ENCODE results near the gene DPYSL5.

Gene DPYSL5

DNA sequence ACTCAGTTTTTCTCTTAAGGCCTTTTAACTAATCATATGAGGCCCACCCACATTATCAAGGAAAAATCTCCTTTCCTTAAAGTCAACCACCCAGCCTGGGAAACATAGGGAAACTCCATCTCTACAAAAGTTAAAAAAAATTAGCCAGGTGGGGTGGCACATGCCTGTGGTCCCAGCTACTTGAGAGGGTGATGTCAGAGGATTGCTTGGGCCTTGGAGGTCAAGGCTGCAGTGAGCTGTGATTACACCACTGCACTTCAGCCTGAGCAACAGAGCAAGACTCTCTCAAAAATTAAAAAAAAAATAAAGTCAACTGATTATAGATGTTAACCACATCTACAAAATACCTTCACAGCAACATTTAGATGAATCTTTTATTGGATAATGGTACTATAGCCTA, 5.8 kb downstream of the DPYSL5 start:
- Mint-ChIP-seq H3K9me3 (no peaks in the 10 kb centered on the region), H3K27me3 (ENCODE audit: low read depth, poor library complexity) (peaks cover 52% of the 10 kb centered on the region), H3K4me3 (no peak overlapping the region), H3K4me1 (peaks cover 12% of the 10 kb centered on the region), H3K27ac (no peak overlapping the region), H3K36me3 (ENCODE audit: low read depth) (no peaks in the 10 kb centered on the region)
- TF ChIP-seq, protein P1, sequence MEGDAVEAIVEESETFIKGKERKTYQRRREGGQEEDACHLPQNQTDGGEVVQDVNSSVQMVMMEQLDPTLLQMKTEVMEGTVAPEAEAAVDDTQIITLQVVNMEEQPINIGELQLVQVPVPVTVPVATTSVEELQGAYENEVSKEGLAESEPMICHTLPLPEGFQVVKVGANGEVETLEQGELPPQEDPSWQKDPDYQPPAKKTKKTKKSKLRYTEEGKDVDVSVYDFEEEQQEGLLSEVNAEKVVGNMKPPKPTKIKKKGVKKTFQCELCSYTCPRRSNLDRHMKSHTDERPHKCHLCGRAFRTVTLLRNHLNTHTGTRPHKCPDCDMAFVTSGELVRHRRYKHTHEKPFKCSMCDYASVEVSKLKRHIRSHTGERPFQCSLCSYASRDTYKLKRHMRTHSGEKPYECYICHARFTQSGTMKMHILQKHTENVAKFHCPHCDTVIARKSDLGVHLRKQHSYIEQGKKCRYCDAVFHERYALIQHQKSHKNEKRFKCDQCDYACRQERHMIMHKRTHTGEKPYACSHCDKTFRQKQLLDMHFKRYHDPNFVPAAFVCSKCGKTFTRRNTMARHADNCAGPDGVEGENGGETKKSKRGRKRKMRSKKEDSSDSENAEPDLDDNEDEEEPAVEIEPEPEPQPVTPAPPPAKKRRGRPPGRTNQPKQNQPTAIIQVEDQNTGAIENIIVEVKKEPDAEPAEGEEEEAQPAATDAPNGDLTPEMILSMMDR (IDR thresholded peaks at IDR 0.05) = no peak
- no peak for DNase-seq

DNA sequence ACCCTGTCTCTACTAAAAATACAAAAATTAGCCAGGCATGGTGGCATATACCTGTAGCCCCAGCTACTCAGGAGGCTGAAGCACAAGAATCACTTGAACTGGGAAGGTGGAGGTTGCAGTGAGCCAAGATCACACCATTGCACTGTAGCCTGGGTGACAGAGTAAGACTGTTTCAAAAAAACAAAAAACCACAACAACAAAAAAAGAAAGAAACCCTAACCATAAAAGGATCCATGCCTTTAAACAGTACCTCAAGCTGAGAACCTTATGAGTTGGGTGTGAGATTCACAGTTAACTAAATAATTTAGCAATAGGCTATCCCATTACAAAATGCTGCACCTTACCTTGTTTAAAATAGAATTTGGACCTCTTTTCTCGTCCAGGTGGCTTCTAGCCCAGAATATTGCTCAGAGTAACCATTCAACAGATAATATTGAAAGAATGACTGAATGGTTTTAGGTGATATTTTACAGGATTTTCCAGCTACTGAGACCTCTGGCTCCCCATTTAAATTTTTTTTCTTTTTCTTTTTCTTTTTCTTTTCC, 6.4 kb downstream of the DPYSL5 start:
- Mint-ChIP-seq H3K27ac (no peak overlapping the region), H3K4me1 (peaks cover 12% of the 10 kb centered on the region), H3K4me3 (no peak overlapping the region), H3K36me3 (ENCODE audit: low read depth) (no peaks in the 10 kb centered on the region), H3K9me3 (no peaks in the 10 kb centered on the region), H3K27me3 (ENCODE audit: low read depth, poor library complexity) (peaks cover 46% of the 10 kb centered on the region)
- DNase-seq = no peak
- TF ChIP-seq, protein P1 (IDR thresholded peaks at IDR 0.05) = no peak

DNA sequence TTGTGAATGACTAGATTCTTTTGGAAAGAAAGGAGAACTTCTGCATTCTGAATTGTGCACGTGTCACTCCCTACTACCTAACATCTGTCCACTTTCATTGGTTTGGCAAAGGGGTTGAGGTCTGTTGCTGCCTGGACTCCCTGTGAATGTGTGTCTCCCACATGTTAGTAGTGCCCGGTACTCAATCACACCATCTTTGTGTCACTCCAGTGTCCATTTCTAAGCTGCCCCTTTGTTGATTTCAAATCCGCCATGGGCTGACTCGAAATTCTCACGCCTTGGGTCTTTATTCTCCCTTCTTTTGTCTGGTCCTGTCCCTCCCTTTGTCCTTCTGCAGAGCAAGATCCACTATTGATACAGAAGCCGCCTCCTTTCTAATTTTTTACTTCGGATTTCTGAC, 7.5 kb downstream of the DPYSL5 start:
- no peak for DNase-seq
- peaks cover 36% of the 10 kb centered on the region for H3K27me3 Mint-ChIP-seq (ENCODE audit: low read depth, poor library complexity)
- no peak overlapping the region for H3K27ac Mint-ChIP-seq
- H3K4me1 Mint-ChIP-seq = peaks cover 12% of the 10 kb centered on the region
- TF ChIP-seq, protein P1 (IDR thresholded peaks at IDR 0.05) = no peak
- H3K36me3 Mint-ChIP-seq (ENCODE audit: low read depth) = no peaks in the 10 kb centered on the region
- no peaks in the 10 kb centered on the region for H3K9me3 Mint-ChIP-seq
- no peak overlapping the region for H3K4me3 Mint-ChIP-seq

- Mint-ChIP-seq H3K27me3 (ENCODE audit: low read depth, poor library complexity) (peaks cover 14% of the 10 kb centered on the region), H3K9me3 (no peaks in the 10 kb centered on the region), H3K4me1 (no peaks in the 10 kb centered on the region), H3K36me3 (ENCODE audit: low read depth) (no peaks in the 10 kb centered on the region), H3K4me3 (no peak overlapping the region), H3K27ac (no peak overlapping the region)
- DNase-seq = no peak
- TF ChIP-seq, protein P1 (IDR thresholded peaks at IDR 0.05) = no peak
These were observed 11.7 kb downstream of the DPYSL5 start for GRCh38 chr2:26859622-26860021.

DNA sequence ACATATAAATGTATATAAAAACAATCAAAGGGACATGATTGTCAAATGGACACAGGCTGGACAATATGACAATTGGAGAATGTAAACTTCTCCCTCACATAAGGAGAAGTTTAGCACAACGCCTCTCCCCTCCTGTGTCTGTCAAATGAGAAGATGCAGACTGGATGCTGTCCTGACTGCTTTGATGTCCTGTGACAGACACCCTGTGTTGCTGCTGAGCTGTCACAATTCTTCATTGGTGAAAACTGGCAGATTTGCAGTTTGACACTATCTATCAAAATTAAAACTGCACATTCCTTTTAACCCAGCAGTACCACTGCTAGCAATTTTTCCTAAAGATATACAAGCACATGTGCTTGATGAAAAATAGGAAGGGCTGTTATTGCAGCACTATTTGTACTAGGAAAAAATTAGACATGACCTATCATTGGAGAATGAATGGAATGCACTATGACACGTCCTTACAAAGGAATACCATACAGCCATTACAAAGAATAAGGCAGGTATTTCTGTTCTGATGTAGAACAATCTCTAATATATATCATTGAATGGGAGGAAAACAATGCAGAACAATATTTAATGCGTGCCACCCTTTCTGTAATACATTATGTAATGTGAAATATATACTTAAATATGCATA, 12.4 kb downstream of the DPYSL5 start:
- Mint-ChIP-seq H3K36me3 (ENCODE audit: low read depth) (no peaks in the 10 kb centered on the region), H3K27ac (no peak overlapping the region), H3K9me3 (no peaks in the 10 kb centered on the region), H3K27me3 (ENCODE audit: low read depth, poor library complexity) (peaks cover 11% of the 10 kb centered on the region), H3K4me3 (no peak overlapping the region), H3K4me1 (no peaks in the 10 kb centered on the region)
- TF ChIP-seq, protein P1 (IDR thresholded peaks at IDR 0.05) = no peak
- no peak for DNase-seq

- Mint-ChIP-seq H3K36me3 (ENCODE audit: low read depth) (no peaks in the 10 kb centered on the region), H3K4me3 (no peak overlapping the region), H3K27me3 (ENCODE audit: low read depth, poor library complexity) (peaks cover 11% of the 10 kb centered on the region), H3K9me3 (no peaks in the 10 kb centered on the region), H3K27ac (no peak overlapping the region), H3K4me1 (no peaks in the 10 kb centered on the region)
- no peak for DNase-seq
- TF ChIP-seq, protein P1 (IDR thresholded peaks at IDR 0.05) = no peak
These were observed 13.8 kb downstream of the DPYSL5 start for GRCh38 chr2:26861610-26862224.
